Pancreas (tissue), 10 donors: Measurements from ENCODE around the gene RNF186. TPM values are rescaled to one million over a fixed set of nuclear protein-coding genes. Genes with fewer than 3 reads are reported as not detected.

Experiments
- ATAC-seq, 4 donors: fragments of 200-7000 bp; cut with Tn5 transposase; one replicate each; pipeline versions ENCODE4 v1.8.0 to v1.9.1; 2020; ENCODE audit warnings: mild to moderate bottlenecking in 4 of 4, moderate library complexity in 4 of 4
- DNase-seq, 6 donors: peaks; one replicate each; pipeline ENCODE4 v3.0.0-alpha.2; 2020
- FAIRE-seq: peaks from 2 replicates; lab custom pipeline; 2012; peaks lifted over from hg19 to GRCh38; lab: Jason Lieb, UNC
- H3K27ac ChIP-seq, 4 donors: fragments of 200-600 bp; sonication (generic); 1 replicate in 3 of 4; 2 replicates in 1 of 4; pipeline versions ENCODE4 v1.5.0 to v1.8.0; 2020
- H3K27me3 ChIP-seq, 4 donors: fragments of 200-600 bp; one replicate each; pipeline ENCODE4 v1.8.0; 2021
- H3K36me3 ChIP-seq, 3 donors: fragments of 200-600 bp; sonication (generic) in 1 of 3; one replicate each; pipeline versions ENCODE4 v1.5.0 to v1.8.0; 2020 to 2021
- H3K4me1 ChIP-seq, 3 donors: fragments of 200-600 bp; one replicate each; pipeline ENCODE4 v1.8.0; 2021
- H3K4me3 ChIP-seq, 4 donors: fragments of 200-600 bp; sonication (generic) in 2 of 4; one replicate each; pipeline versions ENCODE4 v1.5.0 to v1.8.0; 2020 to 2021
- H3K9me3 ChIP-seq, 4 donors: fragments of 200-600 bp; one replicate each; pipeline ENCODE4 v1.8.0; 2021
- CTCF ChIP-seq, 4 donors: fragments of 200-600 bp; sonication (generic) in 3 of 4; IDR thresholded peaks; one replicate each; pipeline versions ENCODE4 v1.5.0 to v1.8.0; 2021; ENCODE audit warnings: antibody characterized with exemption in 4 of 4
- WGBS, 2 donors: extraction: QIAGEN DNeasy Blood & Tissue Kit; methylation state at CpG; one replicate each; pipeline ENCODE4 v1.1.7; 2013; 5-methylcytosine and 5-hydroxymethylcytosine counted together
- intact Hi-C, 3 donors: fragments of 100-400 bp; cut with DNase I; formaldehyde crosslinking; loops; one replicate each; pipeline versions ENCODE4 v1.11.1 to v1.14.2; 2022
- polyA plus RNA-seq, 2 donors: library from polyadenylated mRNA; stranded (reverse); fragments of 200-250 nt; gene quantifications; one replicate each; pipeline ENCODE4 v1.2.3, GENCODE V29; 2013
- total RNA-seq, 6 donors: library from RNA; stranded (reverse); fragmentation: NEBNext Ultra II Directional in 4 of 6; extraction: Animal tissue kit (Norgen Biotek cat#: 25700) in 4 of 6; gene quantifications; one replicate each; pipeline versions ENCODE4 v1.2.1 to v1.2.4, GENCODE V29; 2021 to 2023
- donor health status: healthy with polysubstance abuse.
- donor health status: DM: no; HTN: no; CAD: no; lungs with moderate emphysema.
- donor health status: DM: no; HTN: no; CAD: no.
- donor health status: control.
- donor health status: control.
- donor health status: Bipolar disorder and iron deficiency.
- donor health status: DM: yes; HTN: yes; CAD: no.
- donor health status: DM: no; HTN: no; CAD: no.
- donor health status: DM: no; HTN: no; CAD: no.
- donor health status: DM: yes; HTN: yes; CAD: no.

The RNF186 gene
- total and polyA plus RNA-seq, 8 donors: 13.2 to 29.6 (median 24.0) TPM

- WGBS, 2 donors: 89 to 90% methylated on average over 11 of the region's 11 CpGs
- no peaks in the 10 kb centered on the region for H3K27me3 ChIP-seq
- H3K9me3 ChIP-seq: no peaks in the 10 kb centered on the region
- no peak for DNase-seq
- peaks cover 0 to 31% (median 9%) of the 10 kb centered on the region in 3 donors for H3K36me3 ChIP-seq
- intact Hi-C loops: no loop called here
- FAIRE-seq: no peak
- H3K4me3 ChIP-seq: no peak overlapping the region
- TF ChIP-seq CTCF (IDR thresholded peaks at IDR 0.05): no peak
- no peaks in the 10 kb centered on the region for H3K4me1 ChIP-seq
- ATAC-seq: no peak
- H3K27ac ChIP-seq: no peak overlapping the region
Observed at GRCh38 chr1:19780267-19780877, 34.7 kb downstream of the RNF186 start.

- no peaks in the 10 kb centered on the region for H3K4me1 ChIP-seq
- no peak overlapping the region for H3K27ac ChIP-seq
- H3K4me3 ChIP-seq: no peak overlapping the region
- intact Hi-C loops: no loop called here
- peaks cover 0 to 31% (median 9%) of the 10 kb centered on the region in 3 donors for H3K36me3 ChIP-seq
- no peak for TF ChIP-seq CTCF (IDR thresholded peaks at IDR 0.05)
- DNase-seq (no peak), FAIRE-seq (no peak), ATAC-seq (no peak)
- H3K27me3 ChIP-seq: no peaks in the 10 kb centered on the region
- 96% methylated on average over 4 of the region's 4 CpGs for WGBS, 2 donors
- no peaks in the 10 kb centered on the region for H3K9me3 ChIP-seq
Observed at GRCh38 chr1:19776933-19777332, 38.1 kb downstream of the RNF186 start.

GRCh38 chr1:19776287-19776686, 38.8 kb downstream of the RNF186 start:
- H3K4me3 ChIP-seq: no peak overlapping the region
- no peaks in the 10 kb centered on the region for H3K9me3 ChIP-seq
- no peak for ATAC-seq
- TF ChIP-seq CTCF (IDR thresholded peaks at IDR 0.05): no peak
- DNase-seq: no peak
- no peak overlapping the region for H3K27ac ChIP-seq
- H3K4me1 ChIP-seq: no peaks in the 10 kb centered on the region
- 87 to 88% methylated on average over 5 of the region's 5 CpGs for WGBS, 2 donors
- intact Hi-C loops: no loop called here
- peaks cover 0 to 35% (median 9%) of the 10 kb centered on the region in 3 donors for H3K36me3 ChIP-seq
- FAIRE-seq: no peak
- H3K27me3 ChIP-seq: no peaks in the 10 kb centered on the region

GRCh38 chr1:19775831-19776230, 39.3 kb downstream of the RNF186 start:
- DNase-seq: no peak
- no peak overlapping the region for H3K27ac ChIP-seq
- H3K4me1 ChIP-seq: no peaks in the 10 kb centered on the region
- intact Hi-C loops: no loop called here
- TF ChIP-seq CTCF (IDR thresholded peaks at IDR 0.05): no peak
- H3K36me3 ChIP-seq: peaks cover 0 to 39% (median 9%) of the 10 kb centered on the region in 3 donors
- ATAC-seq: no peak
- H3K27me3 ChIP-seq: no peaks in the 10 kb centered on the region
- no peaks in the 10 kb centered on the region for H3K9me3 ChIP-seq
- WGBS, 2 donors: 95% methylated on average over 9 of the region's 9 CpGs
- H3K4me3 ChIP-seq: no peak overlapping the region
- FAIRE-seq: no peak

GRCh38 chr1:19775317-19775716, 39.8 kb downstream of the RNF186 start:
- Histone ChIP-seq H3K4me1 (no peaks in the 10 kb centered on the region), H3K36me3 (peaks cover 0 to 44% (median 8%) of the 10 kb centered on the region in 3 donors), H3K9me3 (no peaks in the 10 kb centered on the region), H3K4me3 (no peak overlapping the region), H3K27me3 (no peaks in the 10 kb centered on the region), H3K27ac (no peak overlapping the region)
- no peak for ATAC-seq
- FAIRE-seq: no peak
- DNase-seq: no peak
- no peak for TF ChIP-seq CTCF (IDR thresholded peaks at IDR 0.05)
- intact Hi-C loops: no loop called here
- WGBS, 2 donors: 92 to 95% methylated on average over 6 of the region's 6 CpGs
